Stomach (tissue), 4 donors: ENCODE data around the gene COLEC12.

Experiments
- CTCF ChIP-seq, 7 experiments: fragments of 450-650 bp in 4 of 7; fragments of 200-600 bp in 3 of 7; sonication (generic) in 3 of 7; IDR thresholded peaks; one replicate each; pipeline ENCODE4 v1.5.1; 2016 to 2019; ENCODE audit warnings: antibody characterized with exemption in 7 of 7, control low read depth in 2 of 7, mild to moderate bottlenecking in 1 of 7
- POLR2A ChIP-seq, 4 donors: fragments of 450-650 bp; IDR thresholded peaks; one replicate each; pipeline ENCODE4 v1.6.1; 2016; ENCODE audit warnings: antibody characterized with exemption in 4 of 4, control low read depth in 2 of 4, mild to moderate bottlenecking in 1 of 4, moderate library complexity in 1 of 4
- POLR2AphosphoS5 ChIP-seq, 3 donors: sonication (generic); formaldehyde crosslinking; IDR thresholded peaks; one replicate each; pipeline ENCODE4 v1.6.1; 2016; ENCODE audit warnings: antibody characterized with exemption in 3 of 3

- TF ChIP-seq CTCF (IDR thresholded peaks at IDR 0.05) = no peak
- TF ChIP-seq POLR2A (IDR thresholded peaks at IDR 0.05) = no peak
- no peak for TF ChIP-seq POLR2AphosphoS5 (IDR thresholded peaks at IDR 0.05)
Measured at GRCh38 chr18:404061-404636, 96.4 kb downstream of the COLEC12 start.
